ENCODE data around the gene WNT4.
A peak's percentile ranks its signal among the peaks of the same experiment; 100 is the strongest.

Gene WNT4

DNA sequence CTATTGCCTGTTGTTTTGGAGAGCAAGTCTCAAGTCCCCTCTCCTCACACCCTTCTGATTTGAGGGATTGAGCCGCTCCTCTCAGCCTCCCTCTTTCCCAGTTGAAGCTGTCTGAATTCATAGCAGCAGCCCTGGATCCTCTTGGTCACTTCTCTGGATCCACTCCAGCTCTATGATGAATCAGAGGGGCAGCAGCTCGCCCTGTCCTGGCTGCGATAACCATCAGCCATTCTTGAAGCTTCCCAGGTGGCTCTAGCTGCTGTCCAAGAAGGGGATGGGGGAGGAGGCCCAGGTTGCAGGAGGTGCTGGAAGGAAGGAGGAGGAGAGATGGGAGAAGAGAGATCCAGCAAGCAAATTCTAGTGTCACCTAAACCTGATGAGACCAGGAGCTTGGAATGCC lies 31.3 kb downstream of the WNT4 start:
- TF ChIP-seq, protein P1, sequence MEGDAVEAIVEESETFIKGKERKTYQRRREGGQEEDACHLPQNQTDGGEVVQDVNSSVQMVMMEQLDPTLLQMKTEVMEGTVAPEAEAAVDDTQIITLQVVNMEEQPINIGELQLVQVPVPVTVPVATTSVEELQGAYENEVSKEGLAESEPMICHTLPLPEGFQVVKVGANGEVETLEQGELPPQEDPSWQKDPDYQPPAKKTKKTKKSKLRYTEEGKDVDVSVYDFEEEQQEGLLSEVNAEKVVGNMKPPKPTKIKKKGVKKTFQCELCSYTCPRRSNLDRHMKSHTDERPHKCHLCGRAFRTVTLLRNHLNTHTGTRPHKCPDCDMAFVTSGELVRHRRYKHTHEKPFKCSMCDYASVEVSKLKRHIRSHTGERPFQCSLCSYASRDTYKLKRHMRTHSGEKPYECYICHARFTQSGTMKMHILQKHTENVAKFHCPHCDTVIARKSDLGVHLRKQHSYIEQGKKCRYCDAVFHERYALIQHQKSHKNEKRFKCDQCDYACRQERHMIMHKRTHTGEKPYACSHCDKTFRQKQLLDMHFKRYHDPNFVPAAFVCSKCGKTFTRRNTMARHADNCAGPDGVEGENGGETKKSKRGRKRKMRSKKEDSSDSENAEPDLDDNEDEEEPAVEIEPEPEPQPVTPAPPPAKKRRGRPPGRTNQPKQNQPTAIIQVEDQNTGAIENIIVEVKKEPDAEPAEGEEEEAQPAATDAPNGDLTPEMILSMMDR (conservative IDR thresholded peaks at IDR 0.05; ENCODE audit: low read length), result no peak
- peak; percentile 37 for DNase-seq (ENCODE audit: low read depth)

DNA sequence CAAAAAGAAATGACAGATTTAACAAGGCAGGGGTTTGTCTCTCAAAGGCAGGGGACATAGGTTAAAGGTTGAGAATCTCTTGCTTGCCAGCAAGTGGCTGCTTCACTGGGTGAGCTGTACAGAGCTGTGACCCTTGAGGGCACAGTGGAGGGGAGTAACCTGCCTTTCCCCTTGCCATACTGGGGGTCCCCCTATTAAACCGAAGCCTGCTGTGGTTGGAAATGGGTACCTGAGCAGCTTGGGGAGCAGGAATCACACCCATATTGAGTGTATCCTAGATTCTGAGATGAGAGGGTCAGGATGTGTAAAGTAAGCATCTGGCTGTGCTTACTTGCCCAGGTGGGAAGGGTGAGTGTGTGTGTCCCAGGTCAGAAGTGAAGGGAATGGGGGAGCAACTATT lies 31.8 kb downstream of the WNT4 start:
- no peak overlapping the region for H3K4me3 ChIP-seq (ENCODE audit: low read length)
- TF ChIP-seq, protein P1 (conservative IDR thresholded peaks at IDR 0.05; ENCODE audit: low read length), result no peak
- no peak for DNase-seq (ENCODE audit: low read depth)

More for the DNA sequence above, 31.3 kb downstream of the WNT4 start:
- H3K4me3 ChIP-seq (ENCODE audit: low read length), result no peak overlapping the region

- no peak for DNase-seq (ENCODE audit: low read depth)
- H3K4me3 ChIP-seq (ENCODE audit: low read length), result no peak overlapping the region
- TF ChIP-seq, protein P1 (conservative IDR thresholded peaks at IDR 0.05; ENCODE audit: low read length), result no peak
These were observed 32.9 kb downstream of the WNT4 start for GRCh38 chr1:22110016-22110415.

- TF ChIP-seq, protein P1 (conservative IDR thresholded peaks at IDR 0.05; ENCODE audit: low read length), result no peak
- peak; percentile 63 for DNase-seq (ENCODE audit: low read depth)
These were observed 34.4 kb downstream of the WNT4 start for GRCh38 chr1:22108339-22109105.

DNA sequence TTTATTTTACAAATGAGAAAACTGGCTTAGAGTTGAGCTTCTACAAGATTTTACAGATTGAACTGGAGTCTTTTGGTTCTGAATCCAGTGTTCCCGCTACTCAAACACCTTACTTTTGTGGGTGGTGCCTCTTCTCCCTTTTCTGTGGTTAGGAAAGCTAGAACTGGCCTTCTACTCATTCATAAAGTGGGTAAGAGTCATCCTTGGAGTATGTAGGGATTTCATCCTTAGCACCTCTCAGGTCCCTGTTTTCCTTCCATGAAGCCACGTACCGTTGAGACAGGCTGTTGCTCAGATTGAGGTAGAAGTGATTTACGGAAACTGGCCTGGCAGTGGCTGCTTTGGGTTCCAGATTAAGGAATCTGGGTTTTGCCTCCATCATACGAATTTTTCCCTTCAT lies 35.8 kb downstream of the WNT4 start:
- TF ChIP-seq, protein P1 (conservative IDR thresholded peaks at IDR 0.05; ENCODE audit: low read length), result no peak
- DNase-seq (ENCODE audit: low read depth), result peak; percentile 23
- H3K4me3 ChIP-seq (ENCODE audit: low read length), result no peak overlapping the region

More at GRCh38 chr1:22108339-22109105, 34.4 kb downstream of the WNT4 start:
- no peak overlapping the region for H3K4me3 ChIP-seq (ENCODE audit: low read length)

- peak; percentile 67 for DNase-seq (ENCODE audit: low read depth)
- H3K4me3 ChIP-seq (ENCODE audit: low read length), result no peak overlapping the region
These were observed 37.2 kb downstream of the WNT4 start for GRCh38 chr1:22105611-22106207.

More at GRCh38 chr1:22105611-22106207, 37.2 kb downstream of the WNT4 start:
- TF ChIP-seq, protein P1 (conservative IDR thresholded peaks at IDR 0.05; ENCODE audit: low read length), result peak; percentile 85
